ENCODE results near the gene IVNS1ABP.
"Not testable (repeated sequence)": the region's sequence is repeated elsewhere in the genome, so short reads cannot be mapped to it uniquely, and the experiment has no call there.

Gene IVNS1ABP

DNA sequence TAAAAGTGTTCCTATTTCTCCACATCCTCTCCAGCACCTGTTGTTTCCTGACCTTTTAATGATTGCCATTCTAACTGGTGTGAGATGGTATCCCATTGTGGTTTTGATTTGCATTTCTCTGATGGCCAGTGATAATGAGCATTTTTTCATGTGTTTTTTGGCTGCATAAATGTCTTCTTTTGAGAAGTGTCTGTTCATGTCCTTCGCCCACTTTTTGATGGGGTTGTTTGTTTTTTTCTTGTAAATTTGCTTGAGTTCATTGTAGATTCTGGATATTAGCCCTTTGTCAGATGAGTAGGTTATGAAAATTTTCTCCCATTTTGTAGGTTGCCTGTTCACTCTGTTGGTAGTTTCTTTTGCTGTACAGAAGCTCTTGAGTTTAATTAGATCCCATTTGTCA, 64.6 kb downstream of the IVNS1ABP start:
- not testable (repeated sequence) for DNase-seq (ENCODE audit: low spot score)

- not testable (repeated sequence) for DNase-seq (ENCODE audit: low spot score)
Measured at GRCh38 chr1:185251928-185252327, 65.1 kb downstream of the IVNS1ABP start.

- DNase-seq (ENCODE audit: low spot score), result no peak
Measured at GRCh38 chr1:185250063-185250462, 67.0 kb downstream of the IVNS1ABP start.

DNA sequence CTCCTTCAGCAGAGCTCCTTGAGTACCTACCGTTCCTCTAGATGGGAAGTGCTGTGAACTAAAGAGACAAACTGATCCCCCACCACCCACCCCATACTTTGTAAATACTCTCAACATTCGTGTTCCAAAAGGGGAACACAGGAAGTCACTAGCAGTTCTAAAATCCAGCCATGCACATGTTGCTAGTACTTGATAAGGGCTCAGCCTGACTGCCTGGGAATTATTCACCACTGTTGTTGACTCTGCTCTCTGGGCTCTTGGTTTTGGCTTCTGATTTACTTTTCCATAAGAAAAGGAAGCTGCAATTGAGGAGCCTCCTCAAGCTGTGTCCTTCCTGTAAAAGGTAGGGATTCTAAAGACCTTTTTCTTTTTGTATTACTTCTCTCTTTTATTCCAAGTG, 67.5 kb downstream of the IVNS1ABP start:
- no peak for DNase-seq (ENCODE audit: low spot score)

Data from LoVo (cell line).